HG02763 (cell line): ENCODE results near the gene EHD3.

Experiments
- ATAC-seq: cut with Tn5 transposase; IDR thresholded peaks from one replicate; pipeline ENCODE4 v1.9.1; 2021; ENCODE audit warnings: mild to moderate bottlenecking, moderate library complexity; ENCODE audit not compliant: unreplicated experiment

Gene EHD3

DNA sequence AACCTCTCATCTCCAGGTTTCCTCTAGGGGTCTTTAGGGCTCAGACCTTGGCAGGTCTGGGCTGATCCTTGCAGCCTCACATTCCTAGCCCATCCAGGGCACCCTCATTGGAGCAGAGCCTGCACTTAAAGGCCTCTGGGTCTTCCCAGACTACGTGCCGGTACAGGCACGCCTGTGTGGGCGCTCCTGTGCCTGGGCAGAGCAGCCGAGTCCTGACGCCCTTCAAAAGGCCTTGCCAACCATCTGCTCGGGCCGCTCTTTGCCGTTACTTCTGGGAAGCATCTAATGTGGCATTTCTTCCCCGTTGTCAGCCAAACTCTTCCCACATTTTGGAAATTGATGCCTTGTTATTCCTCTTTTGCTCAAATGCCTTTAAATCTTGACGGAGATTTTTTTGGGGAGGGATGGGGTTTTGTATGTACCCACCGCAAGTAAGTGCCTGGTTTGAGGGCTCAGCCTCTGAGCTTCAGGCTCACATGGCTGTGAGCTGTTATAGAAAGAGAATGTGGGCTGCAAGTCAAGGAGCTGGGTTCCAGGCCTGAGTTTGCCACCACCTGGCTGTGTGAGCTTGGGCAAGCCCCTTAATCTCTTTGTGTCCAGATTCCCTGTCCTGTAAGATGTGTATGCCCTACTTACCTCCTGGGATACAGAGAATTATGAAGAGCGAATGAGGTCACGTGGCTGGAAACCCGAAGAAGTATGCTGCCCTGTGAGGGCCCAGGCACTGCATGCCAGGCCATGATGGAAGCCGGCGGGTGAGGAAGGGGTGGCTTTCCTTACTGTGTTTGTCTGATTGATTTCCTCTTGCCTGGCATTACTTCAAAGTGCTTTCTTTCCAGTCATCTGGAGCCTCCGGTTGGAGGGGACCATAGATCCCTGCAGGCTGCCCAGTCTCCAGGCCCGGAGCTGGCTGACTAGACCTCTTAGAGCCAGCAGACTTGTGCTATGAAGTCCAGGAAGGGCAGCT lies 20.6 kb downstream of the EHD3 start:
- ATAC-seq = no peak

DNA sequence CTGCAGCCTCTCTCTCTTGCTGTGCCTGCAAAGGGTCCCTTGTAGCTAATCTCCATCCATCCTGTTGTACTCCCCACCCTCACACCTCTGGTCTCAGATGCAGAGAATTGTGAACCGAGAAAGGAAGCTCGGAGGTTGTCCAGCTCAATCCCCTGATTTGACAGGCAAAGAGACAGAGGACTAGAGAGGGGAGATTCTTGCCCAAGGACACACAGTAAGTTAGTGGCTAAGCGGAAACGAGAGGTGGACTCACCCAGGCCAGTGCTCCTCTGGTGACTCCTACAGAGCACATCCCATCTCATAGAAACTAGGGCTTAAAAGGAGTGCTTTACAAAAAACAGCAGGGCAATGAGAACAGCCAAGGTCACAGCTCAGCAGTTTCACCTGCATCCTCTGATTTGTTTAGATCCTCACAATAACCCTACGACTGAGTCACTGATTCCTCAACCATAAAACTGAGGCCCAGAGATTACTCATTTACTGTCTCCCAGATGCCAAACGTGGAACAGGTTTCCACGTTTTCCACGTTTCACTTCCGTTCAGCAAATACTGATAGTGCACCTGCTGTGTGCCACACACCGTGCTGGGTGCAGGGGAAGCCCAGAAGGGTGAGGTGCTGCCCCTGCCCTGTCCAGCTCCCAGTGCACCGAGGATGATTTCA lies 22.1 kb downstream of the EHD3 start:
- peak; percentile 62 for ATAC-seq

DNA sequence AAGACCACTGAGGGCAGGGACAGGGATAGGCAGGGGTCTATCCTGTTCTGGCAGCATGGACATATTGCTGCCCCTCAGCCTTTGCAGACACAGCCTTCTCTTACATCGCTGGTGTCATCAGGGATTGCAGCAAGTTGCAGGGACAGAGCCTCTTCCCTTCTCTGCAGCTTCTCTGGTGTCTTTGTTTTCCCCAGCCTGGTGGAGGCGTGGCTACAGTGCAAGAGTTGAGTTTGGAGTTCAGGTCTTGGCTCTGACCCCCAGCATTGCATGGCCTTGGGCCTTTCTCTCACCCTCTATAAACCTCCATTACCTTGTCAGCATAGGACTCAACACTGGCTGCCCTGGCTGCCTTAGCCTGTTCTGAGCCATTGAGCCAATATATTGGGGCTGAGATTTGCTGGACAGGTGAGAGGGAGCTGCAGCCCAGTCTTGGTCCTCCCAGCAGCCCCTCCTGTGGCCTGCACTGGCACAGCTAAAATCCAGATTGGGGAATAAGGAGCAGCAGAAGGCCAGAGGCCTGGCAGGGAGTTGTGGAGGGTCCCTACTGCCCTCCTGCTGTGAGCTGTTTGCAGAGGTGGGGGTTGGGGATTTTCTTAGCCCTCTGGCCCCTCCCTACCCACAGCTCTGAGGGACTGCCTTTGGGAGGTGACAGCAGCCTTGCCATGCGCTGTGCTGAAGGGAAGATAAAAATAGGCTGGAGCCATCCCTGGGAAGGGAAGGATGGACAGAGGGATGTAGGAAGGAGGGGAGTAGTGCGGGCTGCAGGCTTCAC lies 22.8 kb downstream of the EHD3 start:
- ATAC-seq = peak; percentile 4

DNA sequence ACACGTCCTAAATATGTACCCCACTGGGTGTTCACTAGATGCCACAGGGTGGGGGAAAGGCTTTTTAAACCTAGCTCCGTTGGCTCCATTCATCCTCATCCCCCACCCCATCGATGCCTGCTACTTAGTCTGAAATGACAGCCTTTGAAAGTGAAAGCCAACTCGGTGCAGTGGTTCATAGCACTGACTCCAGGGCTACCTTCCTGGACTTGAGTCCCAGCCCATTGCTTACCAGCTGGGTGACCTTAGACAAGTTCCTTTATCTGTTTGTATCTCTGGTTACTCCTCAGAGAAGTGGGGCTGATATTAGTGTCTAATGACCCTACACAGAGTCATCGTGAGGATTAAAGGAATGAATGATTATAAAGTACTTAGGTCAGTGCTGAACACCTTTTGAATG lies 24.4 kb downstream of the EHD3 start:
- no peak for ATAC-seq

DNA sequence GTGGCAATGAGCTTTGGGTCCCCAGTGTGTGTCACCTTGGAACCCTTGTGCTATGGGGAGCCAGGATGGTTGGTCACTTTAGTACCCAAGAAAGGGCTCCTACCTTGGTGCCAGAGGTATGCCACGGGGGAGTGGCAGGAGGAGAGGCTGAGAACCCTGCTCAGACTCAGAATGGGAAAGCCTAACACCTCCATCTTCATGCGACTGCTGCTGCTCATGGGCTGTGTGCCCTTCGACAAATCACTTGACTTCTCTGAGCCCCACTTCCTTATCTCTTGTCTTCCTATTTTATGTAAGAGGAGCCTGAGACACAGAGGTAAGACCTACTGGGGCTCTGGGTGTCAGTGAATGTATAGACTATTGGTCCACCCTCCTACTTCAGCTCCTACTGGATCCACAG lies 25.1 kb downstream of the EHD3 start:
- ATAC-seq = no peak

DNA sequence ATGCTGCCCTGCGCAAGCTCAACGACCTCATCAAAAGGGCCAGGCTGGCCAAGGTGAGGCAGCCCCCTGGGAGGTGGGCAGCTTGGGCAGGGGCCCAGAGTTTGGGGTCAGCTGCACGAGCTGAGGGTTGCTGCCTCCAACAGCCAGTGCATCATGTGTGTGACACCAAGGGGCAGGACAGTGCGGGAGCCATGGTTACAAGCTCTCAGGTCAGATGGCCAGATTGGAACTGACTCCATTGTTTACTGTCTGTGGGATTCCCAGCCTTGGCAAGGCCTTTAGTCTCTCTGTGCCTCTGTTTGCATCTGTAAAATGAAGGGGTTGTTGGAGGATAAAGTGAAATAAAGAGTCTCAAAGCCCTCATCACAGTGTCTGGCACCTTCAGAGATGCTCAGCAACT lies 26.9 kb downstream of the EHD3 start:
- ATAC-seq = no peak

DNA sequence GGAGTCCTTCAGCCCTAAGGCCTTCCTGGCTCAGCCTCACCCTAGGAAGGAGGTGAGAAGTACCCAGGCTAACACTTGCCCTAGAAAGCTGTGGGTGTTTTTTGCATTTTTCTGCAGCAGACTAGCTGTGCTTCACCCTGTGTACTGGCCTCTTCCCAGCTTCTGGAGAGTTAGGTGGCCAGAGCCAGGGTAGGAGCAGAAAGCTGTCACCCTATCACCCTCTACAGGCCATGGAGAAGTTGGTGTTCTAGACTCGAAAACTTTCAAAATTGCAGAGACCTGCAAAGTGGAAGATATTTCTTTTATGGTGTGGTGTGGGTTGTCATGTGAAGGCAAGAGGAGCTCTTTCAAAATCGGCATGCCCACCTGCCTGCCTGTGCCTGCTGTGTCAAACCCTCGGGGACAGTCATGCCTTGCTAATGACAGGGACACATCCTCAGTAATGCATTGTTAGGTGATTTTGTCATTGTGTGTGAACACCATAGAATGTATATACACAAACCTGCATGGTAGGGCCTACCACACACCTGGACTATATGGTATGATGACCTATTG lies 29.8 kb downstream of the EHD3 start:
- ATAC-seq = no peak

DNA sequence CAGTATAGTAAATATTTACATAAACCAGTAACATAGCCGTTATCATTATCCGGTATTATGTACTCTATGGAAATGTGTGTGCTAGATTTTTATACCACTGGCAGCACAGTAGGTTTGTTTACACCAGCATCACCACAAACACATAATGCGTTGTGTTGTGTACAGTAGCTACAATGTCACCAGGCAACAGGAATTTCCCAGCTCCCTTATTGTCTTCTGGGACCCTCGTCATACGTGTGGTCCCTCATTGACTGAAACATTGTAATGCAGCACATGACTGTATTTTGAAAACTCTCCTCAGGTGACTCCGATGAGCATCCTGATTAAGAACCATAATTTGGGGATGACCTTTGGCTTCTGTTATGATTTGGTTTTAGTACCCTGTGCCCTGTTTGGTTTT lies 31.3 kb downstream of the EHD3 start:
- no peak for ATAC-seq

DNA sequence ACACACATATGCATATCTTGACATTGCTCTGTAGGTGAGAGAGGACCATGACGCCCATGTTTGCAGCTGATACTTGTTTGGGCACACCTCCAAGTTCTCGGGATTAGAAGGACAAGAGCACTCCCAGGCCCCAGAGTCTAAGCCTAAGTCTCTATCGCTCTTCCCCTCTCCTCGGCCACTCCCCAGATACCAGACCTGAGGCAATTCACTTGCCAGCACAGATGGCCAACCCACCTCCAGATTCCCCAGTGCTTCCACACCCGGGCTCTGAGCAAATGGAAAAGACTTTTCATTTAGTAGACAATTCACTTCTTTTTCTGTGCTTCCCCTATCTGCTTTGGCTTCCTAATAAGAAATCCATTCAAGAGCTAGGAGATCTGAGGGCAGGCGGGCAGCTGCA lies 32.9 kb downstream of the EHD3 start:
- no peak for ATAC-seq

DNA sequence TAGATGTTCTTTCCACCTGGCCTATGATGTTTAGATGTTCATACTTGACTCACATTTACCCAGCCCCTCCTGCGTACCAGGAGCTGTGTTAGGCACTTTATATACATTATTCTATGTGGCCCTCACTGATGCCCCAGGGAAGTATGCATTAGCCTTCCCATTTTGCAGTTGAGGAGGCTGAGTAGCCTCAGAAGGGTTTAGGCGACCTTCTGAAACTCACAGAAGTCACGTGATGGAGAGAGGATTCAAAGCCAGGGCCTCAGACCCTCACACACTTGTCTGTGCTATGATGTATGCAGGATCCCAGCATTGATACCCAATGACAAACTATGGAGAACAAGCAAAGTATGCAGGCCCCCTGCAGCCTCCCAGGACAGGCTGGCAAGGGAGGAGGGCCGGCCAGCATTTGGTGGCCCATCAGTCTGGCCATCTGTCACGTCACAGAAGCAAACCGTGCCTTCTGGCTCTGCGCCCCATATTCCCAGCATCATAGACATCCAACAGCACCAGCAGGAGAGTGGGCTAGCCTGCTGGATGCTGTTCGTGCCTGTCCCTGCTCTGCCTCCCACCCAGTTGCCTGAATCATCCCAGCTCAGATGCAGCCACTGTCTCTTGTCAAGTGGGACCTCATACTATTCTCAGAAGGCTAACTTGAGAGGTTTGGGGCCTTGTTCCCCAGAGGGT lies 33.6 kb downstream of the EHD3 start:
- ATAC-seq = no peak

DNA sequence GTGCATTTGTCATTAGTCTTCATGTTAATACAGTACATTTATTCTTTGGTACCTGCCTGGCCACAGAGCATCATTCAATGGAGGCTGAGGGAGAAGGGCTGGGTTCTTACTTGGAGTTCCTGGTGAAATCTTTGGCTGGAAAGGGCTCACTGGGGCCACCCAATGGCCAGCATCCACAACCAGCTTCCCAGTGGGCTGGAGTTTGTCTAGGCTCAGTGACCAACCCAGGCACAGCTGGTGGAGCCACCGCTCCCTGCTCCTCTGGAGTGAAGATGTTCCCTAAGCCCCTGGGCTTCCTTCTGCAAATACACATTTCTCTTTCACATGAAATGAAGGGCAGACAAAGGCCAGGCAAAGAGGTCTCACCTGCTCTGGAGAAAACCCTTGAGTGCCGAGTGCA lies 34.4 kb downstream of the EHD3 start:
- no peak for ATAC-seq

DNA sequence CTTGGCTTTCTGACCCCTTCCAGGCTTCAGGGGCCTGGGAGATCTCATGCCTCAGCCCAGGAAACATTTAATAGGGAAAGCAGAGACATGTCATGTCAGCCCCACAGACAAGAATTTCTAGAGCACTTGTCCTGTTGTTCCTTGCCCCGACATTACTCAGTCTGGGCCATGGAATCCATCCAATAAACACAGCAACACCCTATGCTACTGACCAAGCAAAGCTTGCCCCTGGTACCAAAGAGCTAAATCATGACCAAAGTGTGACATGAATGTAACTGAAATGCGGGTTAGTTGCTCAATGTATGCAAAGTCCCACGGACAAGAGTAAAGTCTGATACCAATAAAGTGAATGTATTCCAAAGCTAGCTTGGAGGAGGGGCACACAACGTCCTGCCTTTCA lies 35.1 kb downstream of the EHD3 start:
- no peak for ATAC-seq

DNA sequence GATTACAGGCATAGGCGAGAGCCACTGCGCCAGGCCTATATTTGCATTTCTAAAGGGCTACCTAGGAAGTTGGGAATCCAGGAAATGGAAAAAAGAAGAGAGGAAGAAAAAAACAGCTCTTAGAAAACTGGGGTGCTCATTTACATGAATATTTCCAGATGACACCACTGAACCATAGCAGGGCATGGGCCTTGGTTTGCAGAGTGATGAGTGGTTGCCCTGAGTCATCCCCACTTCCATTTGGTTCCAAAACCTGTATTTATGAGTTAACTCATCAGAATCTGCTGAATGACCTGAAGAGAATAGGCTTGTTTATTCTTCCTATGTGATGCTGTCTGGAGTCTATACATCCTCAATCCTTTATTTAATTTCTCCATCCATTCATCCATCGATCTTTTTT lies 36.2 kb downstream of the EHD3 start:
- ATAC-seq = no peak

DNA sequence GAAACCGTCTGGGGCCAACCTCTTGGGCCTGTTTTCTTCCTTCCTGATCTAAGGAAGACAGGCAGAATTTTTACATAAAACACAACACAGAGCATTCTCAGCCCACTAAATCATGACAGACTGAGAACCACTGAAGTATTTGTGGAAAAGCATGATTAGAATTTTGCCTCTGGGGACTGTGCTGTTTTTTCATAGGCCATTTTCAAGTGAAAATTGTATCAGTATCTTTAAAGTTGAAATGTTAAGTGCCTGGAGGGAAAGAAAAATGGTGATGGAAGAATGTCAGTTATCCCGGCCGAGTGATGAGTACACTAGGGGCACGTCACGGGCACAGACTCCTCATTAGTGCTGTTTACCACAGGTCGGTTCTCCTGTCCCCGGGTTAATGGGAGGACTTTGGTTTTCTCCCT lies 36.9 kb downstream of the EHD3 start:
- no peak for ATAC-seq

DNA sequence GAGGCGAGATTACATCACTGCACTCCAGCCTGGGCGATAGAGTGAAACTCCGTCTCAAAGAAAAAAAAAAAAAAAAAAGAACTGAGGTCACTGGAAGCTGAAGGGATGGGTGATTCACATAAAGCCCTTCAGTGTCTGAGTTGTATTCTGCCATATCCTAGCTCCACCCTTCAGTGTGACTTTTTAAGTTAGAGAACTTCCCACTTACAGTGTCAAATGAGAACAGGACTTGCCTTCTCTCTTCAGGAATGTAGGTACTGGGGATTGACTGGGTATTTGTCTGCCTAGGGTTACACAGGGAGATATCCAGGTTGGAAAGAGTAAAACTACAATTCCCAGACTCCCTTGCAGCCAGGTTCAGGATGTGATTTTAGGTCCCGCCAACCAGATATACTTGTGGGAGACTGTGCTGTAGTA lies 37.9 kb downstream of the EHD3 start:
- ATAC-seq = no peak

DNA sequence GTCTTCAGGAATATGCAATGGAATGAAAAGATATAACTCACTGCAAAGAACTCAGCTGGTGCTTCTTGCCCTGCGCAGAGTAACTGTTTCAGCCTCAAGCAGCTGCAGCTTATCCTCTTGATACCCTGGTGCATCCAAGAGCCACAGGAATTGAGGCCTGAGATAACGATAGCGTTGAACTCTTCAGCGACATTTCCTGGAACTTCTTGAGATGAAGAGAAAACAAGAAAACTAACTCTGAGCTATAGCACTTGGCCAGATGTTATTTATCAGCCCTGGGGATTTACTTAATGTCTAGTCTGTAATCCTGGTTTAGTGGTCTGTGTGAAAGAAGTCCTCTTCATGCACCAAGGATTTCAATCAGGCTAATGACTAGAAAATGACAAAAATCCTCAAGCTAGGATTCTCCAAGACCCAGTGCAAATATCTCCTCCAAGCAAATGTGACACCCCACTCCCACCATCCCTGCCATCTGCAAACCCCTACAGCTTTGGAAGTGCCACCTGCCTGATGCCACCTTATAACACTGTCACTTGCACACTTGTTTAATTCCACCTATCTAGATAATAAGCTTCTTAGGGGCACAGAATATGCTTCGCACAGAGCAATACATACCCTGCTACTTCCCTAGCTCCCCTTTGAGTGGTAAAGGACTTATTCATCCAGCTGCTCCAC lies 40.6 kb downstream of the EHD3 start:
- no peak for ATAC-seq

DNA sequence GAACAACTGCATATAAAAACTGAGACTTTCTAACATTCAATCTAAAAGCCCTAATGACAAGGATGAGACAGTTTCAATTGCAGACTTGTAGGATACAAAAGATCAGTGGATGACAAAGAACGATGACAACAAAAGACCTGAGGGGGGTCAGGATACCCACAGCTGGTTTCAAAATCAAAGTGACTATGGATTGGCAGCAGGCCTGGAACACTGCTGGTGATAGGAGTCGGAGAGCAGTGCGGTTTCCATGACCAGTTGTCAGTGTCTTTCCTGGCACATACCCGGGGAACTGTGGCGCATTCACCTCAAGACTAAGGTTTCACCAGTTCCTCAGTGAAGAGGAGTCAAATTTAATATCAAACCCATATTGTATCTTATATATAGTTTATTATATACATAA lies 42.0 kb downstream of the EHD3 start:
- no peak for ATAC-seq

DNA sequence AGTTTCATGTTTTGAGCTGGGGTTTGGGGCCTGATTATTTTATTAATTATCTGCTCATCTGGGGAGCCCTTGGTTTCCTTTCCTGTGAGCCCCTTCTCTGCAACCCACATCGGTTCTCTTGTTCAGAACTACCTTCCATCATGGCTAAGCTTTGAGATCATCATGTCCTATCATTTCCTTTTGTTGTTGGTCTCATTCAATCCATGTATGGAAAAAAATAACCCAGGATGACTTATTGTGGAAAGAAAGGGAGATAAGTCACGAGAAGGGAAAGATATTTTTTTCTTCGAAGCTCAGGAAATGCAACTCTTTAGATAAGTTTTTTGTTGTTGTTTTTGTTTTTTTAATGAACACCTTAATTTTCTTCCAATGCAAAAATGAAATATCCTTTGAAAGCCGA lies 43.7 kb downstream of the EHD3 start:
- ATAC-seq = no peak

DNA sequence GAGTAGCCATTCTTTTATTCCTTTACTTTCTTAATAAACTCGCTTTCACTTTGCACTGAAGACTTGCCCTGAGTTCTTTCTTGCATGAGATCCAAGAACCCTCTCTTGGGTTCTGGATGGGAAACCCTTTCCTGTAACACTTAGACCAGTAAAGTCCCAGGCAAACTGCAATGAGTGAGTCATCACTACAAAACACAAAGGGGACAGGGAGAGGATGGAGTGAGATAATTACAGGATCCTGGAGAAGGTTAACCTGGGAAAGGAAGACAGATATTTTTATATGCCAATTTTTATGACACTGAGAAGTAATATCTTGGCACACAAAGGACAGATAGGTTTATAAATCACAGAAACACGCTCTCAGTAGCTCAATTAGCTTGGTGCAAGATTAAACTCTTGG lies 48.7 kb downstream of the EHD3 start:
- ATAC-seq = no peak
